OCI-LY7 (cell line): ENCODE measurements around the gene COX14. TPM values are rescaled to one million over a fixed set of nuclear protein-coding genes. Genes with fewer than 3 reads are reported as not detected.

Experiments used
- BruUV-seq: library from RNA; stranded (reverse); fragments of 400-500 nt; replicated peaks from 2 replicates; lab custom pipeline; 2021; lab: Mats Ljungman, UMichigan
- CTCF ChIA-PET: fragments of 300-600 bp; sonication (Branson Sonifier 250); formaldehyde crosslinking; loops from one replicate; lab custom pipeline; 2022; ENCODE audit warnings: antibody characterized with exemption; ENCODE audit not compliant: unreplicated experiment; lab: Charles Lee
- POLR2A ChIA-PET: fragments of 300-600 bp; sonication (Branson Sonifier 250); formaldehyde crosslinking; loops from one replicate; lab custom pipeline; 2022; ENCODE audit warnings: antibody characterized with exemption; lab: Charles Lee
- DNase-seq: peaks from one replicate; pipeline ENCODE4 v3.0.0-alpha.2; 2015; ENCODE audit warnings: low spot score
- H2AFZ ChIP-seq: fragments of 200-600 bp; sonication (generic), shearing (Covaris generic); 2 replicates; pipeline ENCODE4 v1.6.1; 2014; ENCODE audit warnings: mild to moderate bottlenecking, antibody characterized with exemption, low read length, moderate library complexity
- H3K27ac ChIP-seq: fragments of 200-600 bp; sonication (generic); 2 replicates; pipeline ENCODE4 v1.5.1; 2014; ENCODE audit warnings: mixed run types, low read depth, mild to moderate bottlenecking, moderate library complexity, low read length, inconsistent platforms; ENCODE audit not compliant: poor library complexity, severe bottlenecking
- H3K36me3 ChIP-seq: fragments of 200-600 bp; sonication (generic); 2 replicates; pipeline ENCODE4 v1.6.1; 2014; ENCODE audit warnings: mild to moderate bottlenecking, antibody characterized with exemption, low read length, moderate library complexity, mixed read lengths; ENCODE audit not compliant: insufficient read depth
- H3K4me1 ChIP-seq: fragments of 200-600 bp; sonication (generic); 2 replicates; pipeline ENCODE4 v1.5.1; 2014; ENCODE audit warnings: mild to moderate bottlenecking, low read length; ENCODE audit not compliant: insufficient read depth, poor library complexity, severe bottlenecking
- H3K4me2 ChIP-seq: fragments of 200-600 bp; sonication (generic); 2 replicates; pipeline ENCODE4 v1.6.1; 2014; ENCODE audit warnings: mild to moderate bottlenecking, low read length
- H3K4me3 ChIP-seq: fragments of 200-600 bp; sonication (generic); 2 replicates; pipeline ENCODE4 v1.5.1; 2014; ENCODE audit warnings: mild to moderate bottlenecking, low read depth, low read length; ENCODE audit not compliant: poor library complexity, severe bottlenecking
- H3K79me2 ChIP-seq: fragments of 200-600 bp; sonication (generic); 2 replicates; pipeline ENCODE4 v1.6.1; 2016; ENCODE audit warnings: low read depth, mild to moderate bottlenecking, low read length, moderate library complexity, mixed read lengths; ENCODE audit not compliant: insufficient read depth
- H3K9me2 ChIP-seq: fragments of 200-600 bp; sonication (generic); 2 replicates; pipeline ENCODE4 v1.6.1; 2016; ENCODE audit warnings: mild to moderate bottlenecking, low read length, mixed read lengths; ENCODE audit not compliant: insufficient read depth
- H3K9me3 ChIP-seq: fragments of 200-600 bp; sonication (generic); 2 replicates; pipeline ENCODE4 v1.6.1; 2014; ENCODE audit warnings: mild to moderate bottlenecking, mixed run types, low read length, mixed read lengths
- H4K20me1 ChIP-seq: fragments of 200-600 bp; sonication (generic); 2 replicates; pipeline ENCODE4 v1.6.1; 2014; ENCODE audit warnings: mild to moderate bottlenecking, antibody characterized with exemption, low read length, moderate library complexity, mixed read lengths; ENCODE audit not compliant: insufficient read depth
- CTCF ChIP-seq: fragments of 200-600 bp; sonication (generic); conservative IDR thresholded peaks from 2 replicates; pipeline ENCODE4 v1.5.1; 2014; ENCODE audit warnings: mild to moderate bottlenecking, antibody characterized with exemption, low read length, moderate library complexity, mixed read lengths
- EZH2phosphoT487 ChIP-seq: fragments of 200-600 bp; sonication (generic); IDR thresholded peaks from 2 replicates; pipeline ENCODE4 v1.6.1; 2018; ENCODE audit warnings: low read depth, borderline replicate concordance, mild to moderate bottlenecking, mixed run types, antibody characterized with exemption, low read length, moderate library complexity, mixed read lengths
- intact Hi-C: fragments of 100-400 bp; cut with micrococcal nuclease; formaldehyde crosslinking; loops from one replicate; pipeline ENCODE4 v1.10.0; 2022; ENCODE audit not compliant: unreplicated experiment
- total RNA-seq, 2 experiments: library from RNA; depleted of rRNA in 1 of 2; stranded (reverse); fragments of >200 nt in 1 of 2; shearing (Covaris generic) in 1 of 2; gene quantifications; 2 replicates each; pipeline ENCODE4 v1.2.3, GENCODE V29; 2014 to 2022

Gene COX14
- total RNA-seq, 2 experiments from 2014 or later: 54.3 to 57.4 TPM

GRCh38 chr12:50167049-50167828, 55.2 kb downstream of the COX14 start, which contains the start of gene CERS5:
Gene CERS5, minus strand, starts transcription at chr12:50167369. Its CDS starts 72 bp downstream, at chr12:50167297.
- H3K27ac ChIP-seq: peak within 1 kb of the TSS; percentile 71
- peak; percentile 96 for DNase-seq
- CTCF ChIA-PET: interaction anchor here (0.6 to 1.9 kb wide), 5 partner anchors 13 to 175 kb away, joined by 4 to 8 read pairs (median 4); partner anchors contain the start of genes COX14 and SMARCD1
- peaks cover 11% of the 10 kb centered on the region for H3K4me1 ChIP-seq
- no TSS peak for BruUV-seq
- no peaks in the 10 kb centered on the region for H3K9me3 ChIP-seq
- H3K9me2 ChIP-seq: no peaks in the 10 kb centered on the region
- H2AFZ ChIP-seq: peak within 1 kb of the TSS; percentile 80
- no peak for TF ChIP-seq EZH2phosphoT487
- no peak for TF ChIP-seq CTCF
- POLR2A ChIA-PET: interaction anchor here (0.6 to 3.2 kb wide), 16 partner anchors 10 to 171 kb away, joined by 3 to 18 read pairs (median 4); partner anchors contain the start of genes COX14 and SMARCD1
- H3K36me3 ChIP-seq: no peaks in the 10 kb centered on the region
- H3K4me3 ChIP-seq: peak within 1 kb of the TSS; percentile 93
- H3K79me2 ChIP-seq: peaks cover 31% of the 10 kb centered on the region
- H4K20me1 ChIP-seq: no peaks in the 10 kb centered on the region
- intact Hi-C loops: loop anchor here (1.0 to 5.0 kb wide), 3 partner anchors 55 to 200 kb away; partner anchors contain the start of genes COX14 and SMARCD1
- H3K4me2 ChIP-seq: peak within 1 kb of the TSS; percentile 91

Other genes starting within 250 kb of the COX14 start
- not detected in 2 replicates for gene FAIM2, start 208.3 kb upstream of the COX14 start, total RNA-seq (2014; rRNA removed; shearing (Covaris generic))
- gene FAIM2, start 208.3 kb upstream of the COX14 start, total RNA-seq (2022): 0.10 and 0.35 TPM in 2 replicates
- gene AQP2, start 161.5 kb upstream of the COX14 start, total RNA-seq (2014; rRNA removed; shearing (Covaris generic)): not detected in 2 replicates
- not detected in 2 replicates for gene AQP2, start 161.5 kb upstream of the COX14 start, total RNA-seq (2022)
- not detected in 2 replicates for gene AQP5, start 150.4 kb upstream of the COX14 start, total RNA-seq (2014; rRNA removed; shearing (Covaris generic))
- not detected in 2 replicates for gene AQP5, start 150.4 kb upstream of the COX14 start, total RNA-seq (2022)
- not detected in 2 replicates for gene AQP6, start 139.3 kb upstream of the COX14 start, total RNA-seq (2014; rRNA removed; shearing (Covaris generic))
- gene AQP6, start 139.3 kb upstream of the COX14 start, total RNA-seq (2022): not detected in 2 replicates
- gene RACGAP1, start 86.7 kb upstream of the COX14 start, total RNA-seq (2014; rRNA removed; shearing (Covaris generic)): 69.6 and 75.3 TPM in 2 replicates
- 93.6 and 104 TPM in 2 replicates for gene RACGAP1, start 86.7 kb upstream of the COX14 start, total RNA-seq (2022)
- gene ASIC1, start 54.6 kb upstream of the COX14 start, total RNA-seq (2014; rRNA removed; shearing (Covaris generic)): 0.05 TPM in 1 of 2 replicates, not detected in the other
- 0.57 and 0.59 TPM in 2 replicates for gene ASIC1, start 54.6 kb upstream of the COX14 start, total RNA-seq (2022)
- 117 and 134 TPM in 2 replicates for gene SMARCD1, start 26.9 kb upstream of the COX14 start, total RNA-seq (2014; rRNA removed; shearing (Covaris generic))
- 92.8 and 109 TPM in 2 replicates for gene SMARCD1, start 26.9 kb upstream of the COX14 start, total RNA-seq (2022)
- 0.31 and 0.47 TPM in 2 replicates for gene GPD1, start 8.2 kb upstream of the COX14 start, total RNA-seq (2014; rRNA removed; shearing (Covaris generic))
- gene GPD1, start 8.2 kb upstream of the COX14 start, total RNA-seq (2022): 0.31 and 1.2 TPM in 2 replicates
- 27.6 and 28.6 TPM in 2 replicates for gene CERS5, start 55.1 kb downstream of the COX14 start, total RNA-seq (2014; rRNA removed; shearing (Covaris generic))
- 36.9 and 42.3 TPM in 2 replicates for gene CERS5, start 55.1 kb downstream of the COX14 start, total RNA-seq (2022)
- gene LIMA1, start 171.3 kb downstream of the COX14 start, total RNA-seq (2014; rRNA removed; shearing (Covaris generic)): 6.2 and 7.4 TPM in 2 replicates
- gene LIMA1, start 171.3 kb downstream of the COX14 start, total RNA-seq (2022): 18.2 and 20.4 TPM in 2 replicates